WERI-Rb-1 (cell line): ENCODE results near the gene STYK1.

ENCODE experiments used
- DNase-seq: peaks from one replicate; pipeline ENCODE4 v3.0.0-alpha.2; 2020
- H3K27ac ChIP-seq: fragments of 250-450 bp; sonication (Bioruptor Pico); 2 replicates; pipeline ENCODE4 v1.5.1; 2020; ENCODE audit warnings: mild to moderate bottlenecking, moderate library complexity
- H3K27me3 ChIP-seq: fragments of 250-450 bp; sonication (Bioruptor Pico); 2 replicates; pipeline ENCODE4 v1.5.1; 2021; ENCODE audit warnings: mild to moderate bottlenecking, low read depth, moderate library complexity; ENCODE audit not compliant: insufficient read depth, severe bottlenecking
- H3K36me3 ChIP-seq: fragments of 250-450 bp; sonication (Bioruptor Pico); 2 replicates; pipeline ENCODE4 v1.5.1; 2020; ENCODE audit warnings: mild to moderate bottlenecking, moderate library complexity
- H3K4me3 ChIP-seq: 2 replicates; pipeline ENCODE4 v1.5.1; 2011; ENCODE audit warnings: low read depth, mild to moderate bottlenecking, control low read depth, low read length
- H3K9me3 ChIP-seq: fragments of 250-450 bp; sonication (Bioruptor Pico); 2 replicates; pipeline ENCODE4 v1.5.1; 2021; ENCODE audit warnings: mild to moderate bottlenecking, moderate library complexity; ENCODE audit not compliant: severe bottlenecking
- CTCF ChIP-seq: IDR thresholded peaks from 2 replicates; pipeline ENCODE4 v1.5.1; 2011; ENCODE audit warnings: low read depth, mild to moderate bottlenecking, control low read depth, inconsistent platforms, low read length

STYK1 gene

GRCh38 chr12:10638728-10639127 lies 35.1 kb downstream of the STYK1 start:
- no peaks in the 10 kb centered on the region for H3K36me3 ChIP-seq
- no peak for TF ChIP-seq CTCF
- no peaks in the 10 kb centered on the region for H3K27me3 ChIP-seq
- H3K4me3 ChIP-seq: no peak overlapping the region
- H3K27ac ChIP-seq: no peak overlapping the region
- no peaks in the 10 kb centered on the region for H3K9me3 ChIP-seq
- no peak for DNase-seq

- Histone ChIP-seq H3K9me3 (no peaks in the 10 kb centered on the region), H3K36me3 (no peaks in the 10 kb centered on the region), H3K27me3 (no peaks in the 10 kb centered on the region), H3K4me3 (no peak overlapping the region), H3K27ac (no peak overlapping the region)
- TF ChIP-seq CTCF: no peak
- no peak for DNase-seq
Observed at GRCh38 chr12:10636611-10637010, 37.2 kb downstream of the STYK1 start.

- Histone ChIP-seq H3K27ac (no peak overlapping the region), H3K9me3 (no peaks in the 10 kb centered on the region)
- no peak for DNase-seq
Observed at GRCh38 chr12:10636124-10636523, 37.7 kb downstream of the STYK1 start.

GRCh38 chr12:10635306-10635705 lies 38.5 kb downstream of the STYK1 start:
- DNase-seq: no peak
- H3K36me3 ChIP-seq: no peaks in the 10 kb centered on the region
- TF ChIP-seq CTCF: no peak

More at GRCh38 chr12:10636124-10636523, 37.7 kb downstream of the STYK1 start:
- no peaks in the 10 kb centered on the region for H3K27me3 ChIP-seq
- no peak for TF ChIP-seq CTCF
- H3K36me3 ChIP-seq: no peaks in the 10 kb centered on the region
- no peak overlapping the region for H3K4me3 ChIP-seq

GRCh38 chr12:10634427-10634826 lies 39.4 kb downstream of the STYK1 start:
- no peak for DNase-seq
- H3K27ac ChIP-seq: no peak overlapping the region
- no peak for TF ChIP-seq CTCF
- H3K27me3 ChIP-seq: no peaks in the 10 kb centered on the region
- no peaks in the 10 kb centered on the region for H3K36me3 ChIP-seq
- no peaks in the 10 kb centered on the region for H3K9me3 ChIP-seq
- H3K4me3 ChIP-seq: no peak overlapping the region

More at GRCh38 chr12:10635306-10635705, 38.5 kb downstream of the STYK1 start:
- H3K9me3 ChIP-seq: no peaks in the 10 kb centered on the region
- H3K4me3 ChIP-seq: no peak overlapping the region
- H3K27ac ChIP-seq: no peak overlapping the region
- no peaks in the 10 kb centered on the region for H3K27me3 ChIP-seq

GRCh38 chr12:10633541-10633940 lies 40.3 kb downstream of the STYK1 start:
- no peak overlapping the region for H3K27ac ChIP-seq
- no peak for TF ChIP-seq CTCF
- DNase-seq: no peak

More at GRCh38 chr12:10633541-10633940, 40.3 kb downstream of the STYK1 start:
- Histone ChIP-seq H3K36me3 (no peaks in the 10 kb centered on the region), H3K4me3 (no peak overlapping the region), H3K27me3 (no peaks in the 10 kb centered on the region), H3K9me3 (no peaks in the 10 kb centered on the region)
